ENCODE results near the gene TFAP2A. TPM values are rescaled to one million over a fixed set of nuclear protein-coding genes. Genes with fewer than 3 reads are reported as not detected.
A peak's percentile ranks its signal among the peaks of the same experiment; 100 is the strongest.

The TFAP2A gene
- total RNA-seq, 6 experiments from 2014 or later = 64.1 to 89.0 (median 83.8) TPM

DNA sequence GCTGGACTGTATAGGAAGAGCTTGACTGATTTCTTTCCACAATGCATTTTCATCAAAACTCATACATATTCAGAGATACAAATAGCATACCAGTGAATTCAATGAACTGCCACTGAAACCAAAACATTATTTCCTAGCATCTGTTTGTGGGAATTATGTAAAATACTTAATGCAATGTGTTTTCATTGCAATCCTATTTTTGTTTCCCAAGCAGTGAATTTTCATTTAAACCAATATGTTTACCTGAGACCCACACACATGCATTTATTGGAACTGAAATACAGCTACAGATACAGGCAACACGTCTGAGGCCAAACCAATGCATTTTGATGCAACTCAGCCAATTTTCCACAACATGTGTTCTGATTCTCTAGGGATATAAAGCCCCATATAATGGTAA, 33.2 kb upstream of the TFAP2A start:
- Mint-ChIP-seq H3K27ac (no peak overlapping the region), H3K27me3 (ENCODE audit: insufficient read depth) (no peaks in the 10 kb centered on the region; the same call in 1 of the 2 replicates), H3K4me1 (ENCODE audit: low read depth) (peaks cover 31% of the 10 kb centered on the region), H3K36me3 (ENCODE audit: low read depth) (no peaks in the 10 kb centered on the region), H3K4me3 (no peak overlapping the region), H3K9me3 (no peaks in the 10 kb centered on the region)
- TF ChIP-seq, protein P1, sequence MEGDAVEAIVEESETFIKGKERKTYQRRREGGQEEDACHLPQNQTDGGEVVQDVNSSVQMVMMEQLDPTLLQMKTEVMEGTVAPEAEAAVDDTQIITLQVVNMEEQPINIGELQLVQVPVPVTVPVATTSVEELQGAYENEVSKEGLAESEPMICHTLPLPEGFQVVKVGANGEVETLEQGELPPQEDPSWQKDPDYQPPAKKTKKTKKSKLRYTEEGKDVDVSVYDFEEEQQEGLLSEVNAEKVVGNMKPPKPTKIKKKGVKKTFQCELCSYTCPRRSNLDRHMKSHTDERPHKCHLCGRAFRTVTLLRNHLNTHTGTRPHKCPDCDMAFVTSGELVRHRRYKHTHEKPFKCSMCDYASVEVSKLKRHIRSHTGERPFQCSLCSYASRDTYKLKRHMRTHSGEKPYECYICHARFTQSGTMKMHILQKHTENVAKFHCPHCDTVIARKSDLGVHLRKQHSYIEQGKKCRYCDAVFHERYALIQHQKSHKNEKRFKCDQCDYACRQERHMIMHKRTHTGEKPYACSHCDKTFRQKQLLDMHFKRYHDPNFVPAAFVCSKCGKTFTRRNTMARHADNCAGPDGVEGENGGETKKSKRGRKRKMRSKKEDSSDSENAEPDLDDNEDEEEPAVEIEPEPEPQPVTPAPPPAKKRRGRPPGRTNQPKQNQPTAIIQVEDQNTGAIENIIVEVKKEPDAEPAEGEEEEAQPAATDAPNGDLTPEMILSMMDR (IDR thresholded peaks at IDR 0.05) = no peak
- no peak for DNase-seq

DNA sequence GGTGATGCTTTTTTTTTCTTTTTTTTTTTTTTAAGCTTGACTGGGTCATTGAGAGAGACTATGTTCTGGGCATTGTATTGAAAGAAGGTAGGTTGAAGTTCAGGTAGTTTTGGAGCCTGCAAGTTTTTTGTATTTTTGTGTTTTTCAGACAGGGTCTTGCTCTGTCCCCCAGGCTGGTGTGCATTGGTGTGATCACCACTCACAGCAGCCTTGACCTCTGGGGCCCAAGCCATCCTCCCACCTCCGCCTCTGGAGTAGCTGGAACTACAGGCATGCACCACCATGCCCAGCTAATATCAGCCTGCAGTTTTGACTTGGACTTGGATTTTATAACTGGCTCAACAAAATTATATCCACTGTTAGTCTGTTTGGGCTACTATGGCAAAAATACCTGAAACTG, 31.7 kb upstream of the TFAP2A start:
- H3K4me1 Mint-ChIP-seq (ENCODE audit: low read depth) = peaks cover 30% of the 10 kb centered on the region
- H3K27me3 Mint-ChIP-seq (ENCODE audit: insufficient read depth) = no peaks in the 10 kb centered on the region; the same call in 1 of the 2 replicates
- no peak overlapping the region for H3K4me3 Mint-ChIP-seq
- H3K9me3 Mint-ChIP-seq = no peaks in the 10 kb centered on the region
- DNase-seq = no peak
- no peaks in the 10 kb centered on the region for H3K36me3 Mint-ChIP-seq (ENCODE audit: low read depth)
- no peak overlapping the region for H3K27ac Mint-ChIP-seq
- TF ChIP-seq, protein P1 (IDR thresholded peaks at IDR 0.05) = no peak

DNA sequence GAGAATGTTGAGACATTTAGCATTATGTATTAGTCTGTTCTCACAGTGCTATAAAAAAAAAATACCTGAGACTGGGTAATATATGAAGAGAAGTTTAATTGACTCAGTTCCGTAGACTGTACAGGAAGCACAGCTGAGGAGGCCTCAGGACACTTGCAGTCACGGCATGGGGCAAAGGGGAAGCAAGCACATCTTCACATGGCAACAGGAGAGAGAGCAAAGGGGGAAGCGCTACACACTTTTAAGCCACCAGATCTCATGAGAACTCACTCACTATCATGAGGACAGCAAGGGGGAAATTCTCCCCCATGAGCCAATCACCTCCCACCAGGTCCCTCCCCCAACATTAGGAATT, 26.8 kb upstream of the TFAP2A start:
- Mint-ChIP-seq H3K27ac (peak overlapping the region; percentile 94), H3K27me3 (ENCODE audit: insufficient read depth) (no peaks in the 10 kb centered on the region; the same call in 1 of the 2 replicates), H3K36me3 (ENCODE audit: low read depth) (no peaks in the 10 kb centered on the region), H3K4me1 (ENCODE audit: low read depth) (peaks cover 20% of the 10 kb centered on the region), H3K4me3 (peak overlapping the region; percentile 63), H3K9me3 (no peaks in the 10 kb centered on the region)
- TF ChIP-seq, protein P1 (IDR thresholded peaks at IDR 0.05) = no peak
- DNase-seq = no peak

DNA sequence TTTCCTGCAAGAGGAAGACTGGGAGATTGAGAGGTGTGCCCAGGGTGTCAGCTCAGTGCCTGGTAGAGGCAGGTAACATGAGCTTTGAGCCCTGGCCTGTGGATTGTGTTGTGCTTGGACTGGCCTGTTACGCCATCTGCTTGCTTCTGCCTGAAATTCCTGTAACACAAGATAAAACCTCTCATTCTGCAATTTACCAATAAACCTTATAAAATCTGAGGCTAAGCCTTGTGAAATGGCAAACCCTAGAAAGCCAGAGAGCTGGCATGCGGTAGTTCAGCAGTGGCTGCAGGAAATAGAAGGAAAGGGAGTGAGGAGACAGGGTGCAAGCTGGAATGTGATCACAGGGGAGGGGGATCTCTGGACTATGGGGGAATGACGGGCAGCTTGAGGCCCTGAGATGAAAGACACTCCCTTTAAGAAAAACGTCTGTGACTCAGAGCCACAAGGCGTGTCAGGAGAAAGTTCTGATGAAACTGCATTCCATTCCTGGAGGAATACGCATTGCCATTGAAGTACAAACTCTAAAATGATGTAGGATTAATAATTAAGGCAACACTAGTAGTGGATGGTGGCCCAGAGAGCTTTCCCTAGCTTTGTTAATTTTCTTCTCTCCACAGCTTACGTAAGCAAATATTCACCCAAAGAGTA, 26.3 kb upstream of the TFAP2A start:
- peak overlapping the region; percentile 94 for H3K27ac Mint-ChIP-seq
- DNase-seq = peak; percentile 93
- peak overlapping the region; percentile 63 for H3K4me3 Mint-ChIP-seq
- TF ChIP-seq, protein P1 (IDR thresholded peaks at IDR 0.05) = no peak
- H3K4me1 Mint-ChIP-seq (ENCODE audit: low read depth) = peaks cover 20% of the 10 kb centered on the region
- no peaks in the 10 kb centered on the region for H3K36me3 Mint-ChIP-seq (ENCODE audit: low read depth)
- no peaks in the 10 kb centered on the region; the same call in 1 of the 2 replicates for H3K27me3 Mint-ChIP-seq (ENCODE audit: insufficient read depth)
- no peaks in the 10 kb centered on the region for H3K9me3 Mint-ChIP-seq

DNA sequence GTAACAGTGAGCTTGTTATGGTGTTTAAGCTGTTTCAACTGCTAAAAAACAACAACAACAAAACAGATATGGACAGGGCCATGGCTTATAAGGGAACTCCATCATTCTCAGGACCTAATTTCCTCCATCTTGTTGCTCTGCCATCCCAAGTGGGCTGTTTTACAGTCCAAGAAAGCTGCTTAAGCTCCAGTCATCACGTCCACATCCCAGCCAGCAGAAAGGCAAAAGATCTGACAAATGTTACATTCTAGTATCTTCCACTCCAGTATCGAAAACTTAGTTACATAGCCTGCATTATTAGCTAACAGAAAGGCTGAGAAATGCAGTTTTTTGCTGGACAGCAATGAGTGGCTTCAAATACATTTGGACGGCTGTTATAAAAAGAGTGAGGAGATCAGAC, 23.0 kb upstream of the TFAP2A start:
- Mint-ChIP-seq H3K4me3 (no peak overlapping the region), H3K27ac (no peak overlapping the region), H3K27me3 (ENCODE audit: insufficient read depth) (no peaks in the 10 kb centered on the region; the same call in 1 of the 2 replicates), H3K4me1 (ENCODE audit: low read depth) (peaks cover 43% of the 10 kb centered on the region), H3K9me3 (no peaks in the 10 kb centered on the region), H3K36me3 (ENCODE audit: low read depth) (no peaks in the 10 kb centered on the region)
- TF ChIP-seq, protein P1 (IDR thresholded peaks at IDR 0.05) = no peak
- DNase-seq = no peak

Measured in HFFc6 (cell line).